ENCODE results near the gene IL9.

- TF ChIP-seq CTCF (conservative IDR thresholded peaks at IDR 0.05) (no peak), EZH2 (IDR thresholded peaks at IDR 0.05; ENCODE audit: low read depth) (no peak)
These were observed 14.4 kb downstream of the IL9 start for GRCh38 chr5:135881244-135881643.
